ENCODE measurements around the gene JARID2. TPM values are rescaled to one million over a fixed set of nuclear protein-coding genes. Genes with fewer than 3 reads are reported as not detected.

JARID2 gene
- total RNA-seq, 4 donors from 2014 or later: 12.1 to 33.8 (median 17.0) TPM

- no peak for DNase-seq
- H3K36me3 ChIP-seq: peaks cover 0 to 25% (median 0%) of the 10 kb centered on the region in 3 donors
- H3K27ac ChIP-seq: no peak overlapping the region
- H3K27me3 ChIP-seq: no peaks in the 10 kb centered on the region
- H3K4me1 ChIP-seq: no peaks in the 10 kb centered on the region
- no peak overlapping the region for H3K4me3 ChIP-seq
- no peaks in the 10 kb centered on the region for H3K9me3 ChIP-seq
- TF ChIP-seq POLR2A (IDR thresholded peaks at IDR 0.05) (no peak), CTCF (IDR thresholded peaks at IDR 0.05) (no peak)
Observed at GRCh38 chr6:15484821-15485220, 239.0 kb downstream of the JARID2 start.

GRCh38 chr6:15485936-15486335 lies 240.1 kb downstream of the JARID2 start:
- no peak for DNase-seq

GRCh38 chr6:15487262-15487661 lies 241.4 kb downstream of the JARID2 start:
- no peak for DNase-seq
- no peak for TF ChIP-seq POLR2A (IDR thresholded peaks at IDR 0.05)
- Histone ChIP-seq H3K4me1 (peaks cover 0 to 13% (median 0%) of the 10 kb centered on the region in 4 donors), H3K36me3 (peaks cover 0 to 25% (median 0%) of the 10 kb centered on the region in 3 donors), H3K9me3 (no peaks in the 10 kb centered on the region), H3K27me3 (no peaks in the 10 kb centered on the region), H3K27ac (no peak overlapping the region), H3K4me3 (no peak overlapping the region)

More at GRCh38 chr6:15485936-15486335, 240.1 kb downstream of the JARID2 start:
- no peak for TF ChIP-seq CTCF (IDR thresholded peaks at IDR 0.05)
- no peak for TF ChIP-seq POLR2A (IDR thresholded peaks at IDR 0.05)
- Histone ChIP-seq H3K36me3 (peaks cover 0 to 25% (median 0%) of the 10 kb centered on the region in 3 donors), H3K4me1 (peaks cover 0 to 9% (median 0%) of the 10 kb centered on the region in 4 donors), H3K27me3 (no peaks in the 10 kb centered on the region), H3K4me3 (no peak overlapping the region), H3K27ac (no peak overlapping the region), H3K9me3 (no peaks in the 10 kb centered on the region)

- no peak for DNase-seq
- H3K4me3 ChIP-seq: no peak overlapping the region
- no peaks in the 10 kb centered on the region for H3K27me3 ChIP-seq
- H3K4me1 ChIP-seq: peaks cover 0 to 13% (median 0%) of the 10 kb centered on the region in 4 donors
- peaks cover 0 to 25% (median 0%) of the 10 kb centered on the region in 3 donors for H3K36me3 ChIP-seq
- H3K9me3 ChIP-seq: no peaks in the 10 kb centered on the region
- TF ChIP-seq POLR2A (IDR thresholded peaks at IDR 0.05) (no peak), CTCF (IDR thresholded peaks at IDR 0.05) (no peak)
- no peak overlapping the region for H3K27ac ChIP-seq
Observed at GRCh38 chr6:15489261-15489962, 243.5 kb downstream of the JARID2 start.

GRCh38 chr6:15490242-15491100 lies 244.6 kb downstream of the JARID2 start:
- DNase-seq: no peak
- Histone ChIP-seq H3K4me1 (peaks cover 0 to 23% (median 0%) of the 10 kb centered on the region in 4 donors), H3K4me3 (no peak overlapping the region), H3K36me3 (peaks cover 0 to 25% (median 0%) of the 10 kb centered on the region in 3 donors), H3K27ac (no peak overlapping the region), H3K27me3 (no peaks in the 10 kb centered on the region), H3K9me3 (no peaks in the 10 kb centered on the region)
- TF ChIP-seq CTCF (IDR thresholded peaks at IDR 0.05) (no peak), POLR2A (IDR thresholded peaks at IDR 0.05) (no peak)

Data from Peyer's patch (tissue), 4 donors.